ENCODE data around the gene FCN3. TPM values are rescaled to one million over a fixed set of nuclear protein-coding genes. Genes with fewer than 3 reads are reported as not detected.

Gene FCN3
- total RNA-seq, 4 donors from 2014 or later = 13.2 to 35.7 (median 19.3) TPM

DNA sequence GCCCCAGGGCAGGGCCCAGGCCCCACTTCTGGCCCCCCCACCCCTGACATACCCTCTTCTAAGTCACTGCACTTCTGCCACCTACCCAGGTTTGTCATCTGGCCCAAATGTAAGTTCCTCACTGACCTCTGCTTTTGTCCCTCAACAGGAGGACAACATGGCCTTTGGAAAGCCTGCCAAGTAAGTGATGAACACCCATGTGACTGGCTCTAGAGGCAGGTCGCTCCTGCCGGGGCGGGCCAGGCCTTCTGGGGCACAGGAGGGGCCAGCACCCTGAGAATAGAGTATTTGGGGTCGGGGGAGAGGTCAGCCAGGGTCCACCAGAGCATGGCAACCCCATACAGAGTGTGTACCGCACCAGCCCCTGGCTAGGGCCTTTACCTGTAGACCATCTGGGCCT is 42.7 kb downstream of the FCN3 start:
- no peak for DNase-seq
- Histone ChIP-seq H3K4me1 (peaks cover 9 to 20% of the 10 kb centered on the region in 2 donors), H3K27ac (no peak overlapping the region), H3K36me3 (peaks cover 0 to 47% of the 10 kb centered on the region in 2 donors), H3K27me3 (no peaks in the 10 kb centered on the region), H3K4me3 (no peak overlapping the region), H3K9me3 (no peaks in the 10 kb centered on the region)
- no peak for ATAC-seq
- intact Hi-C loops (cut with DNase I; ENCODE audit: low total_unique reads) = no loop called here
- TF ChIP-seq, protein P1, sequence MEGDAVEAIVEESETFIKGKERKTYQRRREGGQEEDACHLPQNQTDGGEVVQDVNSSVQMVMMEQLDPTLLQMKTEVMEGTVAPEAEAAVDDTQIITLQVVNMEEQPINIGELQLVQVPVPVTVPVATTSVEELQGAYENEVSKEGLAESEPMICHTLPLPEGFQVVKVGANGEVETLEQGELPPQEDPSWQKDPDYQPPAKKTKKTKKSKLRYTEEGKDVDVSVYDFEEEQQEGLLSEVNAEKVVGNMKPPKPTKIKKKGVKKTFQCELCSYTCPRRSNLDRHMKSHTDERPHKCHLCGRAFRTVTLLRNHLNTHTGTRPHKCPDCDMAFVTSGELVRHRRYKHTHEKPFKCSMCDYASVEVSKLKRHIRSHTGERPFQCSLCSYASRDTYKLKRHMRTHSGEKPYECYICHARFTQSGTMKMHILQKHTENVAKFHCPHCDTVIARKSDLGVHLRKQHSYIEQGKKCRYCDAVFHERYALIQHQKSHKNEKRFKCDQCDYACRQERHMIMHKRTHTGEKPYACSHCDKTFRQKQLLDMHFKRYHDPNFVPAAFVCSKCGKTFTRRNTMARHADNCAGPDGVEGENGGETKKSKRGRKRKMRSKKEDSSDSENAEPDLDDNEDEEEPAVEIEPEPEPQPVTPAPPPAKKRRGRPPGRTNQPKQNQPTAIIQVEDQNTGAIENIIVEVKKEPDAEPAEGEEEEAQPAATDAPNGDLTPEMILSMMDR (IDR thresholded peaks at IDR 0.05 in 4 of 5, conservative IDR thresholded peaks at IDR 0.05 in 1 of 5) = no peak
- TF ChIP-seq POLR2A (IDR thresholded peaks at IDR 0.05) = no peak
- in situ Hi-C loops (cut with MboI; ENCODE audit: low sequenced_read_pairs in 4 of 4) = no loop called here

DNA sequence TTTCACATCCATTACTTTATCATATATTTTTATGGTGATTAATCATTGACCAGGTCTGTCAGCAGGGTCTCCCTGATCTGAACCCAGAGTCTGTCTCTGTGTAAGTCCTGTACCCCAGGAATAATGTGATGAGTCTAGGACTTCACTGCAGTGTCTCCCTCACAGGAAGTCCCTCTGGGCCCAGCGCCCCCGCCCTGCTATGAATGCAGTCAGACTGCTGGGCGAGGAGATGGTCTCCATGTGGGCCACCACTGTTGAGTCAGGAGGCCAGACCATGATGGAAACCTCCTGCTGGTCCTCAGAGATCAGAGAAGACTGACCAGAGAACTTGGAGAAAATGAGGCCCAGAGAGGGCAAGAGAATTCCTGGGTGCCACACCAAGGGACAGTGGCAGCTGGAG is 43.2 kb downstream of the FCN3 start:
- in situ Hi-C loops (cut with MboI; ENCODE audit: low sequenced_read_pairs in 4 of 4) = no loop called here
- TF ChIP-seq POLR2A (IDR thresholded peaks at IDR 0.05) = no peak
- TF ChIP-seq, protein P1 (IDR thresholded peaks at IDR 0.05 in 4 of 5, conservative IDR thresholded peaks at IDR 0.05 in 1 of 5) = no peak
- intact Hi-C loops (cut with DNase I; ENCODE audit: low total_unique reads) = no loop called here

DNA sequence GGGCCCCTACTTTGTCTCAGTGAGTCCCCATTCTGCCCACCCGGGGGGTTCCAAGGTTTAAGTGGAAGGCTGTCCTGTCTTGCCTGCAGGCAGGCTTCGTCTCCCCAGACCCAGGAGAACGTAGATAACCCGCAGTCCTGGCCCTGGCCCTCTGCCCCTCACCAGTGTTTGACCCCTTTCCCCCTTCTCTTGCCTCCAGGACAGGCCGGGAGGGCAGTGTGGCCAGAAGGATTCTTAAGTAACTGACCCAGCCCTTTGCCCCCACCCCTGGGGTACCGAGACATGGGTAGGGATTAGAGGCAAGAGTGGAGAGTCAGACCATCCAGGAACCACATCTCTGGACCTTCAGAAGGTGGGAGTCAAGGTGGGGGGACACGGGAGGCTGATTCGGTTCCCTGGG is 43.8 kb downstream of the FCN3 start:
- in situ Hi-C loops (cut with MboI; ENCODE audit: low sequenced_read_pairs in 4 of 4) (no loop called here), intact Hi-C loops (cut with DNase I; ENCODE audit: low total_unique reads) (no loop called here)
- Histone ChIP-seq H3K36me3 (peaks cover 0 to 41% of the 10 kb centered on the region in 2 donors), H3K4me1 (peaks cover 19 to 26% of the 10 kb centered on the region in 2 donors), H3K4me3 (no peak overlapping the region), H3K27me3 (no peaks in the 10 kb centered on the region), H3K27ac (no peak overlapping the region), H3K9me3 (no peaks in the 10 kb centered on the region)
- DNase-seq = no peak
- TF ChIP-seq POLR2A (IDR thresholded peaks at IDR 0.05) = no peak
- ATAC-seq = no peak

More for the DNA sequence above, 43.2 kb downstream of the FCN3 start:
- H3K36me3 ChIP-seq = peaks cover 0 to 46% of the 10 kb centered on the region in 2 donors
- H3K4me3 ChIP-seq = no peak overlapping the region
- ATAC-seq = no peak
- H3K27ac ChIP-seq = no peak overlapping the region
- H3K9me3 ChIP-seq = no peaks in the 10 kb centered on the region
- no peak for DNase-seq
- H3K27me3 ChIP-seq = no peaks in the 10 kb centered on the region
- H3K4me1 ChIP-seq = peaks cover 14 to 24% of the 10 kb centered on the region in 2 donors

DNA sequence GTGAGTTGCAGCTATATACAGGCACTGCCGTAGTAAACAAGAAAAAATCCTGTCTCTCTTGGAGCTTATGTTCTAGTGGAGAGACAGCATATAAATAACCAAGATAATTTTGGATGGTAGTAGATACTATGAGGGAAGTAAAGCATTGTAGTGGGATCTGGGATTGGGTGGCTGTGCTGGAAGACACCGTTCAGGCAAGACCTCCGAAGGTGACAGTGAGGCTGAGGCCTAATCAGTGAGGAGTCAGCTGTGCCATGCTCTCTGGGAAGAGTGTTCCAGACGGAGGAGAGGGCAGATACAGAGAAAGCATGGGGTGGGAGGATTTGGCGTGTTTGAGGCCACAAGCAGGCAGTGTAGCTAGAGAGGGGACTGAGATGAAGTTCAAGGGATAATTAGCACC is 46.7 kb downstream of the FCN3 start:
- Histone ChIP-seq H3K9me3 (no peaks in the 10 kb centered on the region), H3K27ac (no peak overlapping the region), H3K4me3 (no peak overlapping the region), H3K4me1 (peaks cover 33 to 37% of the 10 kb centered on the region in 2 donors), H3K27me3 (no peaks in the 10 kb centered on the region), H3K36me3 (peaks cover 0 to 21% of the 10 kb centered on the region in 2 donors)
- DNase-seq = no peak
- in situ Hi-C loops (cut with MboI; ENCODE audit: low sequenced_read_pairs in 4 of 4) = no loop called here
- intact Hi-C loops (cut with DNase I; ENCODE audit: low total_unique reads) = loop anchor here (10.0 kb wide), 1 partner anchor 277 kb away; the partner anchor contains the start of gene AHDC1
- no peak for ATAC-seq
- TF ChIP-seq, protein P1 (IDR thresholded peaks at IDR 0.05 in 4 of 5, conservative IDR thresholded peaks at IDR 0.05 in 1 of 5) = no peak
- TF ChIP-seq POLR2A (IDR thresholded peaks at IDR 0.05) = no peak

DNA sequence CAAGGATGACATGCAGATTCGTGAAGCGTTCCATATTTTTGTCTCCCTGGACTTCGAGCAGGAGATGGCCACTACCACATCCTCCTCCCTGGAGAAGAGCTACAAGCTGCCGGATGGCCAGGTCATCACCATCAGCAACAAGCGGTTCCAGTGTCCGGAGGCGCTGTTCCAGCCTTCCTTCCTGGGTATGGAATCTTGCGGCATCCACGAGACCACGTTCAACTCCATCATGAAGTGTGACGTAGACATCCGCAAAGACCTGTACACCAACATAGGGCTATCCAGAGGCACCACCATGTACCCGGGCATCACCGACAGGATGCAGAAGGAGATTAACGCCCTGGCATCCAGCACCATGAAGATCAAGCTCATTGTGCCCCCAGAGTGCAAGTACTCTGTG is 49.3 kb downstream of the FCN3 start:
- H3K27ac ChIP-seq = no peak overlapping the region
- ATAC-seq = no peak
- no peaks in the 10 kb centered on the region for H3K27me3 ChIP-seq
- in situ Hi-C loops (cut with MboI; ENCODE audit: low sequenced_read_pairs in 4 of 4) = no loop called here
- no peaks in the 10 kb centered on the region for H3K9me3 ChIP-seq
- no peak overlapping the region for H3K4me3 ChIP-seq
- peaks cover 0 to 9% of the 10 kb centered on the region in 2 donors for H3K36me3 ChIP-seq
- intact Hi-C loops (cut with DNase I; ENCODE audit: low total_unique reads) = loop anchor here (10.0 kb wide), 1 partner anchor 280 kb away; the partner anchor contains the start of gene AHDC1
- peaks cover 40 to 43% of the 10 kb centered on the region in 2 donors for H3K4me1 ChIP-seq
- TF ChIP-seq, protein P1 (IDR thresholded peaks at IDR 0.05 in 4 of 5, conservative IDR thresholded peaks at IDR 0.05 in 1 of 5) = no peak
- no peak for TF ChIP-seq POLR2A (IDR thresholded peaks at IDR 0.05)
- no peak for DNase-seq

Data from gastrocnemius medialis (tissue), 4 donors.